ENCODE results near the gene MRPL49. TPM values are rescaled to one million over a fixed set of nuclear protein-coding genes. Genes with fewer than 3 reads are reported as not detected.

MRPL49 gene
- total and polyA plus RNA-seq, 2 of the 13 experiments (the other 11 are each of a cell fraction or from before 2014, with no cell fraction given) = 39.2 to 53.3 TPM

DNA sequence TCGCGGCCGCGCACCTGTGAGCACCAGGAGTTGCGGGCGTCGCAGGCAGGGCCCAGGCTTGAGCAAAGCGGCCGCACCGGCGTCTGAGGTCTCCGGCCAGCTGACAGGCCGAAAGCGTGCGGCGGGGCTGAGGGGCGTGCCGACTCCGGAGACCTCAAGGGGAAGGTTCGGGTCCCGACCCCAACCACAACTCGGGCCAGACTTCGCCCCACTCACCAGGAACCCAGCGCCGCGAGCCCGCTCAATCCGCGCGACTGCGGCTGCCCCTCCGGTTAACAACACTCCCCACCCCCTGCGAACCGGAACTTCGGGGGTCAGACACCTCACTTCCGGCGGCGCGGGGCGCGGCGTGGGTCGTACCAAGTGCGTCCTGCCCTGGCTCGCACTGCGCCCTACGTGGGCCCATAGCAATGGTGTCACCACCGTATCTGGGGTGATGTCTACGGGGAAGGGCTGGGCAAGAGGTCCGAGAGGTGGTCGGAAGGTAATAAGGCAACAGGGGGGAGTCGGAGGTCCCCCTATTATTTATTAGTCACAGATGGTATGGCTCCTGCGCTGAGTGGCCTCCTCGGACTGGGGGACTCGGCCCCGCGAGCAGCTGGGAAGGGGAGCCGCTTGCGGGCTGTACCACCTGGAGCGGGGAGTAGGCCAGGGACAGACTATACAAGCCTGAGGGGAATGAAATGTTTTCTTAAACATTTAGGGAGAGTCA, 12.3 kb downstream of the MRPL49 start, which contains the start of gene SYVN1 (continued):
- TF ChIP-seq JUNB (CRISPR knock-in tag; IDR thresholded peaks at IDR 0.05; ENCODE audit: borderline replicate concordance) = no peak
- no peak for TF ChIP-seq LBX2 (CRISPR knock-in tag; IDR thresholded peaks at IDR 0.05; ENCODE audit: borderline replicate concordance)
- TF ChIP-seq ZNF773 (CRISPR knock-in tag; IDR thresholded peaks at IDR 0.05; ENCODE audit: borderline replicate concordance) = no peak
- no peak for TF ChIP-seq TRIM22 (IDR thresholded peaks at IDR 0.05)
- TF ChIP-seq FOXA3 (CRISPR knock-in tag; IDR thresholded peaks at IDR 0.05) = no peak; the same call in 1 of the 2 replicates
- TF ChIP-seq, protein P1, sequence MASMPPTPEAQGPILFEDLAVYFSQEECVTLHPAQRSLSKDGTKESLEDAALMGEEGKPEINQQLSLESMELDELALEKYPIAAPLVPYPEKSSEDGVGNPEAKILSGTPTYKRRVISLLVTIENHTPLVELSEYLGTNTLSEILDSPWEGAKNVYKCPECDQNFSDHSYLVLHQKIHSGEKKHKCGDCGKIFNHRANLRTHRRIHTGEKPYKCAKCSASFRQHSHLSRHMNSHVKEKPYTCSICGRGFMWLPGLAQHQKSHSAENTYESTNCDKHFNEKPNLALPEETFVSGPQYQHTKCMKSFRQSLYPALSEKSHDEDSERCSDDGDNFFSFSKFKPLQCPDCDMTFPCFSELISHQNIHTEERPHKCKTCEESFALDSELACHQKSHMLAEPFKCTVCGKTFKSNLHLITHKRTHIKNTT (CRISPR knock-in tag; IDR thresholded peaks at IDR 0.05) = no peak
- TF ChIP-seq SSRP1 (CRISPR knock-in tag; IDR thresholded peaks at IDR 0.05) = 0 out of 2 replicates have a peak, but pooled peaks have one; percentile 30
- TF ChIP-seq NCOA1 (CRISPR knock-in tag; IDR thresholded peaks at IDR 0.05) = no peak
- TF ChIP-seq ZMYM3 (CRISPR knock-in tag; IDR thresholded peaks at IDR 0.05) = 0 out of 2 replicates have a peak, but pooled peaks have one; percentile 16
- TF ChIP-seq SAP130 (CRISPR knock-in tag; IDR thresholded peaks at IDR 0.05; ENCODE audit: low read depth) = peak; percentile 92
- no peak for TF ChIP-seq CC2D1A (CRISPR knock-in tag; IDR thresholded peaks at IDR 0.05)
- peak; percentile 92 for TF ChIP-seq ZNF136 (CRISPR knock-in tag; IDR thresholded peaks at IDR 0.05; ENCODE audit: low read depth)
- peak; percentile 52; the same call in 1 of the 2 replicates for TF ChIP-seq SATB2 (CRISPR knock-in tag; IDR thresholded peaks at IDR 0.05)
- no peak for TF ChIP-seq EZH2 (conservative IDR thresholded peaks at IDR 0.05; ENCODE audit: low read depth, low read length)
- TF ChIP-seq, protein P2, sequence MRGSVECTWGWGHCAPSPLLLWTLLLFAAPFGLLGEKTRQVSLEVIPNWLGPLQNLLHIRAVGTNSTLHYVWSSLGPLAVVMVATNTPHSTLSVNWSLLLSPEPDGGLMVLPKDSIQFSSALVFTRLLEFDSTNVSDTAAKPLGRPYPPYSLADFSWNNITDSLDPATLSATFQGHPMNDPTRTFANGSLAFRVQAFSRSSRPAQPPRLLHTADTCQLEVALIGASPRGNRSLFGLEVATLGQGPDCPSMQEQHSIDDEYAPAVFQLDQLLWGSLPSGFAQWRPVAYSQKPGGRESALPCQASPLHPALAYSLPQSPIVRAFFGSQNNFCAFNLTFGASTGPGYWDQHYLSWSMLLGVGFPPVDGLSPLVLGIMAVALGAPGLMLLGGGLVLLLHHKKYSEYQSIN (CRISPR knock-in tag; IDR thresholded peaks at IDR 0.05; ENCODE audit: borderline replicate concordance) = no peak
- no peak for TF ChIP-seq KLF6 (CRISPR knock-in tag; IDR thresholded peaks at IDR 0.05)
- no peak for TF ChIP-seq ARNT (IDR thresholded peaks at IDR 0.05)
- TF ChIP-seq ETV5 (CRISPR knock-in tag; IDR thresholded peaks at IDR 0.05; ENCODE audit: borderline replicate concordance) = peak; percentile 86
- no peak for TF ChIP-seq ZNF460 (CRISPR knock-in tag; IDR thresholded peaks at IDR 0.05; ENCODE audit: borderline replicate concordance)
- TF ChIP-seq TSC22D2 (CRISPR knock-in tag; IDR thresholded peaks at IDR 0.05; ENCODE audit: borderline replicate concordance) = no peak; the same call in 1 of the 2 replicates
- TF ChIP-seq, protein P3, sequence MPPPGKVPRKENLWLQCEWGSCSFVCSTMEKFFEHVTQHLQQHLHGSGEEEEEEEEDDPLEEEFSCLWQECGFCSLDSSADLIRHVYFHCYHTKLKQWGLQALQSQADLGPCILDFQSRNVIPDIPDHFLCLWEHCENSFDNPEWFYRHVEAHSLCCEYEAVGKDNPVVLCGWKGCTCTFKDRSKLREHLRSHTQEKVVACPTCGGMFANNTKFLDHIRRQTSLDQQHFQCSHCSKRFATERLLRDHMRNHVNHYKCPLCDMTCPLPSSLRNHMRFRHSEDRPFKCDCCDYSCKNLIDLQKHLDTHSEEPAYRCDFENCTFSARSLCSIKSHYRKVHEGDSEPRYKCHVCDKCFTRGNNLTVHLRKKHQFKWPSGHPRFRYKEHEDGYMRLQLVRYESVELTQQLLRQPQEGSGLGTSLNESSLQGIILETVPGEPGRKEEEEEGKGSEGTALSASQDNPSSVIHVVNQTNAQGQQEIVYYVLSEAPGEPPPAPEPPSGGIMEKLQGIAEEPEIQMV (CRISPR knock-in tag; IDR thresholded peaks at IDR 0.05; ENCODE audit: low read depth) = peak; percentile 53; the same call in 1 of the 2 replicates
- TF ChIP-seq SKIL (CRISPR knock-in tag; IDR thresholded peaks at IDR 0.05; ENCODE audit: borderline replicate concordance) = no peak

Measured in HepG2 (cell line).